Right renal cortex interstitium (tissue), 3 donors: ENCODE measurements around the gene MRPL12. TPM values are rescaled to one million over a fixed set of nuclear protein-coding genes. Genes with fewer than 3 reads are reported as not detected.
"Not testable (repeated sequence)": the region's sequence is repeated elsewhere in the genome, so short reads cannot be mapped to it uniquely, and the experiment has no call there.

Experiments used
- DNase-seq, 3 donors: peaks; one replicate each; pipeline ENCODE4 v3.0.0-alpha.2; 2013; ENCODE audit warnings: low read depth in 3 of 3, low spot score in 2 of 3
- polyA plus RNA-seq, 3 donors: library from polyadenylated mRNA; unstranded; fragments of 120-200 nt; gene quantifications; one replicate each; pipeline ENCODE4 v1.2.1, GENCODE V29; 2013; ENCODE audit not compliant: insufficient read length in 3 of 3

Gene MRPL12
- polyA plus RNA-seq, 3 donors = 38.3 to 44.0 (median 43.9) TPM

DNA sequence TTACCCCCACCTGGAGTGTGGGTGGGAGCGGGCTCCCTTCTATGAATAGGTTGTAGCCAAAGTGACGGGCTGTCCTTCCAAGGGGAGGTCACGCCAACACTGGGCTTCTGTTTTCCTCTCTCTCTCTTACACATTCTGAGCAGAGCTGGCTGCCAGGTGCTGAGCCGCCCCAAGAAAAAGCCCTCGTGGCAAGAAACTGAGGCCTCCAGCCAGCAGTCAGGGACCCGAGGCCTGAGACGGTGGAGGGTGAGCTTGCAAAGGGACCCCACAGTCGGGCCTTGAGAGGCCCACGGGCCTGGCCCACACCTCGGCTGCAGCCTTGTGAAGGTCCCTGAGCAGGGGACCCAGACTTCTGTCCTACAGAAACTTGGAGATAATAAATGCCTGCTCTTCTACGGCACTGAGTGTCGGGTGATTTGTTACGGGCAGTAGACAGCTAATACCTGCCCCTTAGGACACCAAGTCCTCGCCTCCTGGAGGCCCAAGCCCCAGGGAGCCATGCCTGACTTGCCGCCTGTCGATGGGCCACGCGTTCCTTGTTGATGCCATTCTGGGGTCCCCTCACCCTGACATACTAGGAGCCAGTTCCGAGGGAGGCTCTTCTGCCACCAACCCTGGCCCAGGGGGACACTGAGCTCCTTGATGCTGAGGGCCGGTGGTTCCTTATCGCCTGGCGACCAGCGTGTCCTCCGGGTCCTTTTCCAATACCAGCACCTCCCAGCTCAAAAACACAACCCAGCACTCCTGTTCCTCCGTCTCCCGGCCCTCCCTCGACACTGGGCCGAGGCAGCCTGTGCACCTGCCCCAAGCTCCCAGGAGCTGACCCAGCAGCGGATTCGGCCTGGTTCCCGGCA, 35.0 kb downstream of the MRPL12 start:
- DNase-seq = no peak

DNA sequence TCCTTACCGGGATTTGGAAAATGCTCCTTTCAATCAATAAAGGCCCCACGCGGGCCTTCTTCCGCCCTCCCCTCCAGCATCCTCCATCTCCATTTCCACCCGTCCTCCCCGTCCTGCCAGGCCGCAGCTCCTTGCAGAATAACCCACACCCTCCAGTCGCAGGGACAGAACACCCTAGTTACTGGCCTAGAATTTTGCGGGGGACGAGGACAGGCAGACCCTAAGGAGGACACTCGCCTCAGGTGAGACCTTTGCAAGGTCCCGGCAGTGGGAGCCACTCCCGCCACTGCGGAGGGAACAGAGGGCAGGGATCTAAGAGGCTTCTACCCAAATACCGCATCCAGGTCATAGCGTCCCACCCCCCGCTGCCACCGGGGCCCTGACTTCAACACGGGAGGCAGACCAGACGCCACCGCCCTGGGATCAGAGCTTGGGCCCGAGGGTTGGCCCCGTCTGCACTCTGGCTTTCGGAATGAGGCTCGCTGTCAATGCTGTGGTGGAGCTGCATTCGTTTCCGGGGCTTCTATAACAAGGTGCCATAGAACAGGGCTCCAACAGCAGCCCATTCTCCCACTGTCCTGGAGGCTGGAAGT, 35.7 kb downstream of the MRPL12 start:
- DNase-seq = no peak

DNA sequence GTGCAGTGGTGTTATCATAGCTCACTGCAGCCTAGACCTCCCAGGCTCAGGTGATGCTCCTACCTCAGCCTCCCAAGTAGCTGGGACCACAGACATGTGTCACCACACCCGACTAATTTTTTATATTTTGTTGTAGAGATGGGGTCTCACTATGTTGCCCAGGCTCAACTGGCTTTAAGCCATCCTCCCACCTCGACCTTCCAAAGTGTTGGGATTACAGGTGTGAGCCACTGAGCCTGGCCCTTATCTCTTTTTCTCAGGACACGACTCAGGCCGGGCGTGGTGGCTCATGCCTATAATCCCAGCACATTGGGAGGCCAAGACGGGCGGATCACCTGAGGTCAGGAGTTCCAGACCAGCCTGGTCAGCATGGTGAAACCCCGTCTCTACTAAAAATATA, 36.4 kb downstream of the MRPL12 start:
- not testable (repeated sequence) for DNase-seq

DNA sequence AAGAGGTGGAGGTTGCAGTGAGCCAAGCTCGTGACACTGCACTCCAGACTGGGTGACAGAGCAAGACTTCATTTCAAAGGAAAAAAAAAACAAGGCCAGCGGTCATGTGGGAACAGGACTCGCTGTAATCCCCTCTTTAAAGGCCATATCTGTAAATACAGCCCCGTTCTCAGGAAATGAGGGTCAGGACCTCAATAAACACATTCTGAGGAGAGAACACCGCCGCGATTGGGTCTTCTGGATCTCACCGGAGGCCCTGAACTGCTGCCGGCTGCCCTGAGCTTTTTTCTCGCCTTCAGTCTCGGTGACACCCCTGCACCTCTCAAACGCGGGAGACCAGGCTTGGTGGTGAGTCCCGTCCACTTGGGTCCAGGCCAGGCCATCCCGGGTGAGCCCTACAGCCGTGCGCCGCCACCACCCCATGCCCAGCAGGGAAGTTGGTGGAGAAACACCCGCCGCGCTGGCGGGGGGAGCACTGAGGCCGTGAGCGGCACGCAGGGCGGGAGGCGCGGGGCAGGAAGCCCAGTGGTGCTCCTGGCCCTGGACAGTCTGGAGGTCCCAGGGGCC, 37.3 kb downstream of the MRPL12 start:
- DNase-seq = no peak

DNA sequence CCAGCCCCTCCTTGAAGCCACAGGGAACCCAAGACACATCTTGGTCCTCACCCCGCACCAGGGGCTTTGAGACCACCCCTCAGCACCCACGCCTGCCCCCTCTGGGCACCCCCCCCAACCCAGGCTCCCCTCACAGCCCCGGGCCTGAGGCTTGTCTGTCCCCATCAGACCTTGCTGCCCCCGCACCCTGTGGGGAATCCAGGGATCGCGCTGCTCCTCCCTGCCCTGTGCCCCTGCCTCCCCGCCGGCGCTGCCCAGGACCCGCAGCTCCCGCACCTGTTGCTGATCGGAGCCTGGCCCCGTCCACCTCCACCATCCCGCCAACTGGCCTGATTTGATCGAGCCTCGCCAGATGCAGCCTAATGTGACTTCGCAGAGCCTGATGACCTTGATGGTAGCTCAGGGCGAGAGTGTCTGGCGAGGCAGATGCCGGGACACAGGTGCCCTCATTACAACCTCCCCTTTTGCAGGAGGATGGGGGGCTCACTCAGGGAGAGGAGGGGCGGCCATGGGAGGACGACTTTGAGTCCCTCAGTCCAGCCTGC, 38.0 kb downstream of the MRPL12 start:
- DNase-seq = no peak

DNA sequence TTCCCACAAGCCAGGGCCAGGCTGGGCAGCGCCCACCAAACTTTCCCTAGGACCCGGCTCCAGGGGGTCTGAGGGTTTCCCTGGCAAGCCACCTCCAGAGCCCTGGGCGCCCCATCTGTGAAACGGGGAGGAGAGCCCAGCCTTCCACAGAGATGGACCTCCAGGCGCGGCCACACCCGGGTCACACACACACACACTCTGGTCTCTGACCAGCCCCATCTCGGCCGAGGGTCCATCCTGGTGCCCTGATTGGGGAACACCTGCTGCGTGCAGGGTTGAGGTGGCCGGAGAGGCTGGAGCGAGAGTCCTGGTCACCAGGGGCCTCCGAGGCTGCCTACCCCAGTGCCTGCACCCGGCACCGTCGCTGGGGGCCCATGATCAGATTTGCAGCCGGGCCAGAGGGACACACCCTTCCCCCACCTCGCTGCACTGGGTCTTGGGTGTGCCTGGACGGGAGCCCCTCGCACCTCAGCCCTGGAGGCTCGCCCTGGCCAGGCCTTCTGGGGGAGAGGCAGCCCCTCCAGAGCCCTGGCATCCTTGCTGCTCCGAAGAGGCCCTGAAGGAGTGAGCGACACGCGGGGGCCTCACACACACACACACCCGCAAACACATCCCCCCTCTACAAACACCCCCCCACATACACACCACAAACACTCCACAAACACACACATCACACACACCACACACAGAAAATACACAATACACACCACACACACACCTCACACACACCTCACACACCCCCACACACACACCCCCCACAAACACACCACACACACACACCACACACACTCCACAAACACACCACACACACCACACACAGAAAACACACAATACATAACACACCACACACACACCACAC, 38.7 kb downstream of the MRPL12 start:
- DNase-seq = no peak

Other genes with a start within 250 kb of the MRPL12 start
- 1,000 to 10,000 TPM; 2,985 to 3,420 (median 3,066) TPM for gene ACTG1, start 190.6 kb upstream of the MRPL12 start, polyA plus RNA-seq
- 1 to 10 TPM in 2 of 3 donors, under 1 TPM in 1; 1.00 to 1.2 (median 1.1) TPM for gene FSCN2, start 175.0 kb upstream of the MRPL12 start, polyA plus RNA-seq
- gene FAAP100, start 151.0 kb upstream of the MRPL12 start, polyA plus RNA-seq = 10 to 100 TPM; 17.0 to 18.1 (median 17.4) TPM
- gene NPLOC4, start 66.3 kb upstream of the MRPL12 start, polyA plus RNA-seq = 10 to 100 TPM; 51.7 to 55.7 (median 52.5) TPM
- gene TSPAN10, start 66.2 kb upstream of the MRPL12 start, polyA plus RNA-seq = 1 to 10 TPM; 2.3 to 4.5 (median 2.3) TPM
- gene PDE6G, start 46.8 kb upstream of the MRPL12 start, polyA plus RNA-seq = 10 to 100 TPM; 11.6 to 14.9 (median 12.7) TPM
- 10 to 100 TPM; 13.3 to 16.2 (median 14.9) TPM for gene OXLD1, start 36.8 kb upstream of the MRPL12 start, polyA plus RNA-seq
- gene CCDC137, start 36.6 kb upstream of the MRPL12 start, polyA plus RNA-seq = 10 to 100 TPM; 11.4 to 12.3 (median 11.4) TPM
- 10 to 100 TPM; 38.8 to 50.9 (median 44.0) TPM for gene ARL16, start 19.6 kb upstream of the MRPL12 start, polyA plus RNA-seq
- 10 to 100 TPM; 83.0 to 88.6 (median 86.7) TPM for gene HGS, start 19.4 kb upstream of the MRPL12 start, polyA plus RNA-seq
- 10 to 100 TPM; 10.7 to 13.9 (median 11.3) TPM for gene SLC25A10, start 8.9 kb downstream of the MRPL12 start, polyA plus RNA-seq
- gene GCGR, start 100.8 kb downstream of the MRPL12 start, polyA plus RNA-seq = 1 to 10 TPM; 5.7 to 8.3 (median 7.6) TPM
- 10 to 100 TPM; 60.4 to 76.8 (median 65.9) TPM for gene MCRIP1, start 129.9 kb downstream of the MRPL12 start, polyA plus RNA-seq
- under 1 TPM in 2 of 3 donors, not detected in 1; 0.17 to 0.26 TPM for gene PPP1R27, start 131.7 kb downstream of the MRPL12 start, polyA plus RNA-seq
- 100 to 1,000 TPM; 445 to 458 (median 450) TPM for gene P4HB, start 157.2 kb downstream of the MRPL12 start, polyA plus RNA-seq
- gene ARHGDIA, start 168.0 kb downstream of the MRPL12 start, polyA plus RNA-seq = 100 to 1,000 TPM; 132 to 153 (median 145) TPM
- 10 to 100 TPM; 67.4 to 69.3 (median 68.9) TPM for gene ALYREF, start 188.2 kb downstream of the MRPL12 start, polyA plus RNA-seq
- gene ANAPC11, start 188.4 kb downstream of the MRPL12 start, polyA plus RNA-seq = 10 to 100 TPM; 58.0 to 86.9 (median 77.8) TPM
- 1 to 10 TPM in 2 of 3 donors, under 1 TPM in 1; 0.96 to 1.4 (median 1.1) TPM for gene NPB, start 198.9 kb downstream of the MRPL12 start, polyA plus RNA-seq
- 10 to 100 TPM; 45.8 to 49.9 (median 47.7) TPM for gene PCYT2, start 208.0 kb downstream of the MRPL12 start, polyA plus RNA-seq
- 10 to 100 TPM in 1 of 3 donors, 1 to 10 TPM in 2; 8.6 to 10.3 (median 10.0) TPM for gene SIRT7, start 214.8 kb downstream of the MRPL12 start, polyA plus RNA-seq
- 10 to 100 TPM; 10.4 to 12.3 (median 11.9) TPM for gene MAFG, start 224.4 kb downstream of the MRPL12 start, polyA plus RNA-seq
- gene PYCR1, start 233.9 kb downstream of the MRPL12 start, polyA plus RNA-seq = 10 to 100 TPM; 21.5 to 24.1 (median 23.1) TPM
- under 1 TPM in 2 of 3 donors, not detected in 1; 0.07 to 0.08 TPM for gene MYADML2, start 243.9 kb downstream of the MRPL12 start, polyA plus RNA-seq